Sigmoid colon (tissue), 7 donors: ENCODE measurements around the gene MPI. TPM values are rescaled to one million over a fixed set of nuclear protein-coding genes. Genes with fewer than 3 reads are reported as not detected.
"Not testable (repeated sequence)": the region's sequence is repeated elsewhere in the genome, so short reads cannot be mapped to it uniquely, and the experiment has no call there.

Experiments
- DNase-seq: peaks from one replicate; pipeline ENCODE4 v3.0.0-alpha.2; 2019
- H3K27ac ChIP-seq, 4 donors: fragments of 200-600 bp; sonication (generic); one replicate each; pipeline ENCODE4 v1.5.1; 2016 to 2019; ENCODE audit warnings: mild to moderate bottlenecking in 1 of 4
- H3K27me3 ChIP-seq, 3 donors: fragments of 200-600 bp; sonication (generic); one replicate each; pipeline ENCODE4 v1.5.1; 2019; ENCODE audit warnings: mild to moderate bottlenecking in 1 of 3
- H3K36me3 ChIP-seq, 4 donors: fragments of 200-600 bp; sonication (generic); one replicate each; pipeline ENCODE4 v1.5.1; 2016 to 2019
- H3K4me1 ChIP-seq, 4 donors: fragments of 200-600 bp; sonication (generic); one replicate each; pipeline ENCODE4 v1.5.1; 2017 to 2019
- H3K4me3 ChIP-seq, 4 donors: fragments of 200-600 bp; sonication (generic); one replicate each; pipeline ENCODE4 v1.5.1; 2017 to 2019; ENCODE audit warnings: mild to moderate bottlenecking in 2 of 4, moderate library complexity in 1 of 4
- H3K9me3 ChIP-seq, 4 donors: fragments of 200-600 bp in 3 of 4; sonication (generic) in 3 of 4; one replicate each; pipeline versions ENCODE4 v1.5.1 to v1.6.1; 2013 to 2019
- EP300 ChIP-seq, 4 donors: sonication (generic); formaldehyde crosslinking; IDR thresholded peaks; one replicate each; pipeline ENCODE4 v1.6.1; 2017; ENCODE audit warnings: antibody characterized with exemption in 4 of 4
- POLR2A ChIP-seq, 2 donors: fragments of 450-650 bp; IDR thresholded peaks; one replicate each; pipeline ENCODE4 v1.6.1; 2016; ENCODE audit warnings: antibody characterized with exemption in 2 of 2, mild to moderate bottlenecking in 2 of 2, moderate library complexity in 2 of 2
- POLR2AphosphoS5 ChIP-seq, 4 donors: sonication (generic); formaldehyde crosslinking; IDR thresholded peaks; one replicate each; pipeline ENCODE4 v1.6.1; 2017; ENCODE audit warnings: antibody characterized with exemption in 4 of 4
- WGBS, 2 donors: extraction: QIAGEN DNeasy Blood & Tissue Kit; methylation state at CpG; one replicate each; pipeline ENCODE4 v1.1.7; 2013; 5-methylcytosine and 5-hydroxymethylcytosine counted together
- intact Hi-C: fragments of 100-400 bp; cut with DNase I; formaldehyde crosslinking; loops from one replicate; pipeline ENCODE4 v1.15.1; 2023
- polyA plus RNA-seq, 3 donors: library from polyadenylated mRNA; stranded (reverse); fragments of 200-250 nt; gene quantifications; one replicate each; pipeline ENCODE4 v1.2.3, GENCODE V29; 2013
- total RNA-seq, 4 donors: library from RNA; depleted of rRNA; stranded (reverse); fragments of >200 nt; gene quantifications; one replicate each; pipeline ENCODE4 v1.1.0, GENCODE V29; 2016
- TF ChIP-seq, protein P1 (sequence below), 4 experiments: fragments of 450-650 bp in 3 of 4; fragments of 200-600 bp in 1 of 4; IDR thresholded peaks; one replicate each; pipeline ENCODE4 v1.5.1; 2016 to 2019; ENCODE audit warnings: antibody characterized with exemption in 4 of 4, mild to moderate bottlenecking in 3 of 4, moderate library complexity in 2 of 4
- donor health status: healthy with polysubstance abuse.
- donor health status: Bipolar disorder and iron deficiency.
- donor health status: healthy.

The MPI gene
- total and polyA plus RNA-seq, 7 donors = 34.9 to 87.4 (median 51.0) TPM

DNA sequence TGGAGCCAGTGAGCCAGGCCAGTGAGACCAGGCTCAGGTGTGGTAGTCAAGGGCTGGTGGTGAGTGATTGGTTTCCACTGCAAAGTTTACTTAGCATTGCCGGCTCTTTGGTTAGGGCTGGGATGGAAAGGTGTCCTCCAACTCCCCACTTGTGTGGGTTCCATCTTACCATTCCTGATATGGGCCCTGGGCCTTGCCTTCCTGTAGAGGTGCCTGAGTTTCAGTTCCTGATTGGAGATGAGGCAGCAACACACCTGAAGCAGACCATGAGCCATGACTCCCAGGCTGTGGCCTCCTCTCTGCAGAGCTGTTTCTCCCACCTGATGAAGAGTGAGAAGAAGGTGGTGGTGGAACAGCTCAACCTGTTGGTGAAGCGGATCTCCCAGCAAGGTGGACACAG lies 3.1 kb downstream of the MPI start:
- H3K27me3 ChIP-seq = no peaks in the 10 kb centered on the region
- H3K9me3 ChIP-seq = no peaks in the 10 kb centered on the region
- H3K36me3 ChIP-seq = peaks cover 0 to 47% (median 6%) of the 10 kb centered on the region in 4 donors
- TF ChIP-seq, protein P1, sequence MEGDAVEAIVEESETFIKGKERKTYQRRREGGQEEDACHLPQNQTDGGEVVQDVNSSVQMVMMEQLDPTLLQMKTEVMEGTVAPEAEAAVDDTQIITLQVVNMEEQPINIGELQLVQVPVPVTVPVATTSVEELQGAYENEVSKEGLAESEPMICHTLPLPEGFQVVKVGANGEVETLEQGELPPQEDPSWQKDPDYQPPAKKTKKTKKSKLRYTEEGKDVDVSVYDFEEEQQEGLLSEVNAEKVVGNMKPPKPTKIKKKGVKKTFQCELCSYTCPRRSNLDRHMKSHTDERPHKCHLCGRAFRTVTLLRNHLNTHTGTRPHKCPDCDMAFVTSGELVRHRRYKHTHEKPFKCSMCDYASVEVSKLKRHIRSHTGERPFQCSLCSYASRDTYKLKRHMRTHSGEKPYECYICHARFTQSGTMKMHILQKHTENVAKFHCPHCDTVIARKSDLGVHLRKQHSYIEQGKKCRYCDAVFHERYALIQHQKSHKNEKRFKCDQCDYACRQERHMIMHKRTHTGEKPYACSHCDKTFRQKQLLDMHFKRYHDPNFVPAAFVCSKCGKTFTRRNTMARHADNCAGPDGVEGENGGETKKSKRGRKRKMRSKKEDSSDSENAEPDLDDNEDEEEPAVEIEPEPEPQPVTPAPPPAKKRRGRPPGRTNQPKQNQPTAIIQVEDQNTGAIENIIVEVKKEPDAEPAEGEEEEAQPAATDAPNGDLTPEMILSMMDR (IDR thresholded peaks at IDR 0.05) = no peak
- TF ChIP-seq POLR2AphosphoS5 (IDR thresholded peaks at IDR 0.05) (no peak), EP300 (IDR thresholded peaks at IDR 0.05) (no peak), POLR2A (IDR thresholded peaks at IDR 0.05) (no peak)
- H3K4me3 ChIP-seq = no peak overlapping the region
- peaks cover 0 to 25% (median 19%) of the 10 kb centered on the region in 4 donors for H3K4me1 ChIP-seq
- no peak overlapping the region for H3K27ac ChIP-seq
- WGBS, 2 donors = 95% methylated on average over 2 of the region's 2 CpGs
- intact Hi-C loops = no loop called here
- no peak for DNase-seq

DNA sequence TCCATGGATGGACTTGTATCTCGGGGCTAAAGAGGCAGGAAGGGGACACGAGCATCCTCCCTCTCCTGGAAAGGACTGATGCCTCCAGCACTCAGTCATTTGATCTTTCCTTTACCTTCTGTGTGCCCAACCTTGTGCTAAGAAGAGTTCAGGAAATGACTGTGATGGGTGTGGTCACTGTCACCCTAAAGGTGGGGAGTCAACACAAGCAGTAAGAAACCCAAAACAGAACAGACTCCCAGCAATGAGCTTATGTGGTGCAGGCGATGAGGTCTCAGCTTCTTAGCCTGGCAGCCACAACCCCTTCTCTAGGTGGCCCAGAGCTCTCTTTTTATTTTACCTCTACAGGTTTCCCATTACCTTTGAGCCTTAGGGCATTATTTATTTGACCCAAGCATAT lies 3.8 kb downstream of the MPI start:
- Histone ChIP-seq H3K4me1 (peaks cover 0 to 22% (median 18%) of the 10 kb centered on the region in 4 donors), H3K9me3 (no peaks in the 10 kb centered on the region), H3K36me3 (peaks cover 0 to 54% (median 7%) of the 10 kb centered on the region in 4 donors), H3K4me3 (no peak overlapping the region), H3K27ac (no peak overlapping the region), H3K27me3 (no peaks in the 10 kb centered on the region)
- DNase-seq = no peak
- intact Hi-C loops = no loop called here
- no peak for TF ChIP-seq POLR2AphosphoS5 (IDR thresholded peaks at IDR 0.05)
- TF ChIP-seq, protein P1 (IDR thresholded peaks at IDR 0.05) = no peak
- no peak for TF ChIP-seq EP300 (IDR thresholded peaks at IDR 0.05)
- no peak for TF ChIP-seq POLR2A (IDR thresholded peaks at IDR 0.05)
- 67 to 84% methylated on average over 3 of the region's 3 CpGs for WGBS, 2 donors

DNA sequence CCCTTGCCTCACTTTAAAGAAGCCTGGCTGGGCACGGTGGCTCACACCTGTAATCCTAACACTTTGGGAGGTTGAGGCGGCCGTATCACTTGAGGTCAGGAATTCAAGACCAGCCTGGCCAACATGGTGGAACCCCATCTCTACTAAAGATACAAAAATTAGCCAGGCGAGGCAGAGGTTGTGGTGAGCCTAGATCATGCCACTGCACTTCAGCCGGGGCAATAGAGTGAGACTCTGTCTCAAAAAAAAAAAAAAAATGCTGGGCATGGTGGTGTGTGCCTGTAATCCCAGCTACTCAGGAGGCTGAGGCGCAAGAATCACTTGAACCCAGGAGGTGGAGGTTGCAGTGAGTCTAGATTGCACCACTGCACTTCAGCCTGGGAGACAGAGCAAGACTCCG lies 4.5 kb downstream of the MPI start:
- Histone ChIP-seq H3K4me1 (peaks cover 0 to 14% (median 11%) of the 10 kb centered on the region in 4 donors), H3K36me3 (peaks cover 0 to 61% (median 13%) of the 10 kb centered on the region in 4 donors)
- H3K27me3 ChIP-seq, DNase-seq, H3K4me3 ChIP-seq, H3K27ac ChIP-seq, intact Hi-C loops, H3K9me3 ChIP-seq: not testable (repeated sequence)
- WGBS, 2 donors = 96 to 98% methylated on average over 7 of the region's 7 CpGs

DNA sequence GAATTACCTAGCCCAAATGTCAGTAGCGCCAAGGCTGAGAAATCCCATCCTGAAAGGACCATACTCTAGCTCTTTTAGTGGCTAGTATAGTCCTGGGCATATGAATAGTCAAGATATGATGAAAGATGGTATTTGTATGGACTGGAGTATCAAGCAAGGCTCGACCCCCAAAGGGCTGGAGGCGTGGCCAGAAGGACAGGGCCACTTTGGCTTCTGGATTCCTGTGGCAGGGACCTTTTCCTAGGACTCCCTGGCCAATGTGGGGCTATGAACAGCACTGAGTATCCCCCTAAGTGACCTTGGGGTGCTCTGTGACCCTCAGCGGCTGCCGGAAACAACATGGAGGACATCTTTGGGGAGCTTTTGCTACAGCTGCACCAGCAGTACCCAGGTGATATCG lies 6.0 kb downstream of the MPI start:
- TF ChIP-seq POLR2AphosphoS5 (IDR thresholded peaks at IDR 0.05) (no peak), POLR2A (IDR thresholded peaks at IDR 0.05) (no peak), EP300 (IDR thresholded peaks at IDR 0.05) (no peak)
- TF ChIP-seq, protein P1 (IDR thresholded peaks at IDR 0.05) = no peak
- H3K27me3 ChIP-seq = no peaks in the 10 kb centered on the region
- no peaks in the 10 kb centered on the region for H3K9me3 ChIP-seq
- DNase-seq = no peak
- intact Hi-C loops = no loop called here
- H3K4me1 ChIP-seq = peaks cover 0 to 3% (median 2%) of the 10 kb centered on the region in 4 donors
- H3K4me3 ChIP-seq = no peak overlapping the region
- peaks cover 9 to 76% (median 26%) of the 10 kb centered on the region in 4 donors for H3K36me3 ChIP-seq
- 95% methylated on average over 6 of the region's 6 CpGs for WGBS, 2 donors
- no peak overlapping the region for H3K27ac ChIP-seq

DNA sequence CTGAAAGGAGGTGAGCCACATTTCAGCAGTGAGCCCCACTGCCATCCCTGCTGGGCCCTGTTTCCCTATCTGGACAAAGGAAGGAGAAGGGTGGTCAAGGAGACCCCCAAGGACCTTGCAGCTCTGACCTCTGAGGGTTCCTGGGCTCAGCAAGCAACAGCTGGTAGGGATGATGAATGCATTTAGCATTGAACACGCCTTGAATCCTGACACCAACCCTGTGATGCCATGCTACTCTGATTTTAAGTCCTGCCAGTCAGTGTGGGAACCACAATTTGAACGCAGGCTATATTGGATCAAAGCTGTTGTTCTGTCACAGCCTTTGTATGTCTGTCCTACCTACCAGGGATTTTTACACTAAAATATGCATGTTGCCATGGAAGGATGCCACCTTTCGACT lies 6.5 kb downstream of the MPI start:
- Histone ChIP-seq H3K4me1 (peaks cover 0 to 3% (median 2%) of the 10 kb centered on the region in 4 donors), H3K27me3 (no peaks in the 10 kb centered on the region), H3K36me3 (peaks cover 14 to 79% (median 27%) of the 10 kb centered on the region in 4 donors), H3K27ac (no peak overlapping the region), H3K4me3 (no peak overlapping the region), H3K9me3 (no peaks in the 10 kb centered on the region)
- 93% methylated on average over 3 of the region's 3 CpGs for WGBS, 2 donors
- no peak for DNase-seq
- peak in 1 of 4 donors; percentile 6 for TF ChIP-seq POLR2AphosphoS5 (IDR thresholded peaks at IDR 0.05)
- TF ChIP-seq POLR2A (IDR thresholded peaks at IDR 0.05) = no peak
- TF ChIP-seq, protein P1 (IDR thresholded peaks at IDR 0.05) = no peak
- intact Hi-C loops = no loop called here
